RWPE2 (cell line): ENCODE measurements around the gene CAPZB.

Source experiments
- ATAC-seq: fragments of 200-7000 bp; cut with Tn5 transposase; 3 replicates; pipeline ENCODE4 v1.9.1; 2021; ENCODE audit warnings: low read depth
- DNase-seq: peaks from one replicate; pipeline ENCODE4 v3.0.0-alpha.2; 2020; ENCODE audit warnings: low spot score
- H3K27ac ChIP-seq: fragments of 450-650 bp; 2 replicates; pipeline ENCODE4 v1.5.1; 2017; ENCODE audit warnings: mild to moderate bottlenecking; ENCODE audit not compliant: poor library complexity, severe bottlenecking
- H3K27me3 ChIP-seq: fragments of 250-450 bp; sonication (Bioruptor Pico); 2 replicates; pipeline ENCODE4 v1.5.1; 2021; ENCODE audit warnings: mild to moderate bottlenecking, moderate library complexity; ENCODE audit not compliant: insufficient read depth, poor library complexity, severe bottlenecking
- H3K36me3 ChIP-seq: fragments of 250-450 bp; sonication (Bioruptor Pico); 2 replicates; pipeline ENCODE4 v1.5.1; 2020; ENCODE audit warnings: low read depth, mild to moderate bottlenecking, moderate library complexity
- H3K4me1 ChIP-seq: fragments of 250-450 bp; sonication (Bioruptor Pico); 2 replicates; pipeline ENCODE4 v1.5.1; 2021; ENCODE audit warnings: mild to moderate bottlenecking, moderate library complexity; ENCODE audit not compliant: insufficient read depth, poor library complexity, severe bottlenecking
- H3K4me3 ChIP-seq: fragments of 250-450 bp; sonication (Bioruptor Pico); 2 replicates; pipeline ENCODE4 v1.5.1; 2021; ENCODE audit warnings: mild to moderate bottlenecking, moderate library complexity; ENCODE audit not compliant: severe bottlenecking
- H3K9me3 ChIP-seq: fragments of 250-450 bp; sonication (Bioruptor Pico); 2 replicates; pipeline ENCODE4 v1.5.1; 2021; ENCODE audit warnings: mild to moderate bottlenecking, moderate library complexity; ENCODE audit not compliant: severe bottlenecking
- TF ChIP-seq, protein P1 (sequence below): fragments of 450-650 bp; IDR thresholded peaks from one replicate; pipeline ENCODE4 v1.5.1; 2017; ENCODE audit warnings: mild to moderate bottlenecking, moderate library complexity; ENCODE audit not compliant: poor library complexity, severe bottlenecking

CAPZB gene

DNA sequence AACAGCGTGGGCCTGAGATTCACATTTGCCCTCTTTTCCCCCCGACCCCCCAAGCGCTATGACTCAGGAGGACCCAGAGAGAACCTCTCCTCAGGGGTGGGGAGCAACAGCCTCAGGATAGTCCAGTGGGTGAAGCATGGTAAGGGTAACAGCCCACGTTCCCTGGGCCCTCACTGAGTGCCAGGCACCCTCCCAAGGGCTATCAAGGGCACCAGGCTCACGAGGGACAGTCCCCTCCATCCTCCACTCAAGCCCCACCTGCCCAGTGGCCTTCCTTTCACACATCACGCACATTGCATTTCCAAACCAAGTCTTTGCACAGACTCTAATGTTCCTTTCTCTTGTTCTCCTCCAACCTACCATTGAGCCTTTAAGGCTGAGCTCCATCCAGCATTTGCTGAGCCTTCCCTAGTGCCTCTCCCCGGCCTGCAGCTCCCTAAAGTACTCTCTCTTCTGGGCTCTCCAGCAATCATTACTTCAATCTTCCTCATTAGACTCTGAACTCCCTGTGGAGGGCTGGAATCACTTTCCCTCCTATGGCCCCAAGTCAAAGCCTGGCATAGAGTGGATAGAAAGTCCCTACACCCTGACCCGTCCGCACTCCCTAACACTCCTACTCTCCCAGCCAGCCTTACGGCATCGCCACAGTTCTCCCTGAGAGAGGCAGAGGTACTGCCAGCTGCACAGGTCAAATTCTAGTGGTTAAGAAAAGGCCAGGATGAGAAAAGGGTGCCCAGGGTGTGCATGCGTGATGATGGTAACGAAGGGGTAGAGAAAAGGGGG is 174.4 kb downstream of the CAPZB start:
- ATAC-seq (peak; percentile 24), DNase-seq (peak; percentile 24)
- Histone ChIP-seq H3K27ac (peak overlapping the region; percentile 53), H3K9me3 (no peaks in the 10 kb centered on the region), H3K4me3 (peak overlapping the region; percentile 86), H3K36me3 (peaks cover 18% of the 10 kb centered on the region), H3K27me3 (no peaks in the 10 kb centered on the region), H3K4me1 (peaks cover 6% of the 10 kb centered on the region)
- TF ChIP-seq, protein P1, sequence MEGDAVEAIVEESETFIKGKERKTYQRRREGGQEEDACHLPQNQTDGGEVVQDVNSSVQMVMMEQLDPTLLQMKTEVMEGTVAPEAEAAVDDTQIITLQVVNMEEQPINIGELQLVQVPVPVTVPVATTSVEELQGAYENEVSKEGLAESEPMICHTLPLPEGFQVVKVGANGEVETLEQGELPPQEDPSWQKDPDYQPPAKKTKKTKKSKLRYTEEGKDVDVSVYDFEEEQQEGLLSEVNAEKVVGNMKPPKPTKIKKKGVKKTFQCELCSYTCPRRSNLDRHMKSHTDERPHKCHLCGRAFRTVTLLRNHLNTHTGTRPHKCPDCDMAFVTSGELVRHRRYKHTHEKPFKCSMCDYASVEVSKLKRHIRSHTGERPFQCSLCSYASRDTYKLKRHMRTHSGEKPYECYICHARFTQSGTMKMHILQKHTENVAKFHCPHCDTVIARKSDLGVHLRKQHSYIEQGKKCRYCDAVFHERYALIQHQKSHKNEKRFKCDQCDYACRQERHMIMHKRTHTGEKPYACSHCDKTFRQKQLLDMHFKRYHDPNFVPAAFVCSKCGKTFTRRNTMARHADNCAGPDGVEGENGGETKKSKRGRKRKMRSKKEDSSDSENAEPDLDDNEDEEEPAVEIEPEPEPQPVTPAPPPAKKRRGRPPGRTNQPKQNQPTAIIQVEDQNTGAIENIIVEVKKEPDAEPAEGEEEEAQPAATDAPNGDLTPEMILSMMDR: no peak

GRCh38 chr1:19310061-19310460 is 175.3 kb downstream of the CAPZB start:
- TF ChIP-seq, protein P1: no peak
- Histone ChIP-seq H3K27me3 (no peaks in the 10 kb centered on the region), H3K27ac (no peak overlapping the region), H3K4me1 (peaks cover 4% of the 10 kb centered on the region), H3K4me3 (no peak overlapping the region), H3K36me3 (peaks cover 18% of the 10 kb centered on the region), H3K9me3 (no peaks in the 10 kb centered on the region)
- ATAC-seq (no peak), DNase-seq (peak; percentile 10)

- ATAC-seq (no peak), DNase-seq (no peak)
- Histone ChIP-seq H3K36me3 (peaks cover 26% of the 10 kb centered on the region), H3K27me3 (no peaks in the 10 kb centered on the region), H3K27ac (no peak overlapping the region), H3K9me3 (no peaks in the 10 kb centered on the region), H3K4me1 (peaks cover 3% of the 10 kb centered on the region), H3K4me3 (no peak overlapping the region)
- TF ChIP-seq, protein P1: no peak
Measured at GRCh38 chr1:19309123-19309813, 176.1 kb downstream of the CAPZB start.

- Histone ChIP-seq H3K27ac (no peak overlapping the region), H3K4me3 (no peak overlapping the region), H3K36me3 (peaks cover 34% of the 10 kb centered on the region), H3K27me3 (no peaks in the 10 kb centered on the region), H3K4me1 (peaks cover 3% of the 10 kb centered on the region), H3K9me3 (no peaks in the 10 kb centered on the region)
- TF ChIP-seq, protein P1: no peak
- no peak for ATAC-seq
- peak; percentile 32 for DNase-seq
Measured at GRCh38 chr1:19308509-19308907, 176.8 kb downstream of the CAPZB start.
